HG03159 (cell line): Measurements from ENCODE around the gene RBFOX2.

Experiments used
- ATAC-seq: cut with Tn5 transposase; IDR thresholded peaks from one replicate; pipeline ENCODE4 v1.9.1; 2021; ENCODE audit warnings: mild to moderate bottlenecking, moderate library complexity; ENCODE audit not compliant: unreplicated experiment

The RBFOX2 gene

GRCh38 chr22:35978889-35979288 is 49.7 kb downstream of the RBFOX2 start:
- ATAC-seq = no peak

GRCh38 chr22:35978201-35978600 is 50.4 kb downstream of the RBFOX2 start:
- no peak for ATAC-seq

GRCh38 chr22:35977136-35977535 is 51.5 kb downstream of the RBFOX2 start:
- no peak for ATAC-seq

GRCh38 chr22:35973388-35973787 is 55.2 kb downstream of the RBFOX2 start:
- no peak for ATAC-seq

- no peak for ATAC-seq
Observed at GRCh38 chr22:35972559-35972958, 56.1 kb downstream of the RBFOX2 start.

- ATAC-seq = no peak
Observed at GRCh38 chr22:35971456-35972119, 57.0 kb downstream of the RBFOX2 start.

GRCh38 chr22:35970616-35971455 is 57.8 kb downstream of the RBFOX2 start:
- ATAC-seq = no peak

GRCh38 chr22:35967046-35967397 is 61.6 kb downstream of the RBFOX2 start:
- ATAC-seq = no peak

GRCh38 chr22:35966314-35967045 is 62.1 kb downstream of the RBFOX2 start:
- ATAC-seq = no peak

- ATAC-seq = no peak
Observed at GRCh38 chr22:35963237-35963810, 65.3 kb downstream of the RBFOX2 start.

GRCh38 chr22:35961480-35962295 is 66.9 kb downstream of the RBFOX2 start:
- ATAC-seq = no peak

GRCh38 chr22:35960854-35961253 is 67.8 kb downstream of the RBFOX2 start:
- no peak for ATAC-seq

- ATAC-seq = no peak
Observed at GRCh38 chr22:35959121-35959800, 69.4 kb downstream of the RBFOX2 start.

GRCh38 chr22:35958334-35958733 is 70.3 kb downstream of the RBFOX2 start:
- ATAC-seq = no peak

- no peak for ATAC-seq
Observed at GRCh38 chr22:35957589-35957988, 71.0 kb downstream of the RBFOX2 start.

GRCh38 chr22:35956850-35957249 is 71.8 kb downstream of the RBFOX2 start:
- ATAC-seq = no peak

GRCh38 chr22:35955546-35955945 is 73.1 kb downstream of the RBFOX2 start:
- ATAC-seq = no peak

- ATAC-seq = no peak
Observed at GRCh38 chr22:35952576-35952975, 76.0 kb downstream of the RBFOX2 start.

GRCh38 chr22:35950262-35950661 is 78.4 kb downstream of the RBFOX2 start:
- no peak for ATAC-seq

GRCh38 chr22:35949243-35949642 is 79.4 kb downstream of the RBFOX2 start:
- ATAC-seq = no peak
